Mucosa of stomach (tissue), 1 donor: ENCODE results near the gene SNX21.
"Not testable (repeated sequence)": the region's sequence is repeated elsewhere in the genome, so short reads cannot be mapped to it uniquely, and the experiment has no call there.

Experiments used
- H3K27me3 ChIP-seq: one replicate; pipeline ENCODE4 v1.7.0; 2013; ENCODE audit warnings: mild to moderate bottlenecking, low read length; ENCODE audit not compliant: control insufficient read depth, insufficient read depth
- H3K36me3 ChIP-seq: one replicate; pipeline ENCODE4 v1.7.0; 2013; ENCODE audit warnings: low read length; ENCODE audit not compliant: control insufficient read depth, insufficient read depth
- H3K4me1 ChIP-seq: one replicate; pipeline ENCODE4 v1.7.0; 2013; ENCODE audit warnings: mild to moderate bottlenecking, low read length; ENCODE audit not compliant: control insufficient read depth, insufficient read depth
- H3K4me3 ChIP-seq: one replicate; pipeline ENCODE4 v1.7.0; 2013; ENCODE audit warnings: low read length
- H3K9ac ChIP-seq: one replicate; pipeline ENCODE4 v1.7.0; 2013; ENCODE audit warnings: mild to moderate bottlenecking, low read length, moderate library complexity
- H3K9me3 ChIP-seq: one replicate; pipeline ENCODE4 v1.7.0; 2013; ENCODE audit warnings: mild to moderate bottlenecking, low read length, moderate library complexity; ENCODE audit not compliant: control insufficient read depth
- donor health status: Pancreatic carcinoma.

SNX21 gene, protein sequence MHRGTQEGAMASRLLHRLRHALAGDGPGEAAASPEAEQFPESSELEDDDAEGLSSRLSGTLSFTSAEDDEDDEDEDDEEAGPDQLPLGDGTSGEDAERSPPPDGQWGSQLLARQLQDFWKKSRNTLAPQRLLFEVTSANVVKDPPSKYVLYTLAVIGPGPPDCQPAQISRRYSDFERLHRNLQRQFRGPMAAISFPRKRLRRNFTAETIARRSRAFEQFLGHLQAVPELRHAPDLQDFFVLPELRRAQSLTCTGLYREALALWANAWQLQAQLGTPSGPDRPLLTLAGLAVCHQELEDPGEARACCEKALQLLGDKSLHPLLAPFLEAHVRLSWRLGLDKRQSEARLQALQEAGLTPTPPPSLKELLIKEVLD

DNA sequence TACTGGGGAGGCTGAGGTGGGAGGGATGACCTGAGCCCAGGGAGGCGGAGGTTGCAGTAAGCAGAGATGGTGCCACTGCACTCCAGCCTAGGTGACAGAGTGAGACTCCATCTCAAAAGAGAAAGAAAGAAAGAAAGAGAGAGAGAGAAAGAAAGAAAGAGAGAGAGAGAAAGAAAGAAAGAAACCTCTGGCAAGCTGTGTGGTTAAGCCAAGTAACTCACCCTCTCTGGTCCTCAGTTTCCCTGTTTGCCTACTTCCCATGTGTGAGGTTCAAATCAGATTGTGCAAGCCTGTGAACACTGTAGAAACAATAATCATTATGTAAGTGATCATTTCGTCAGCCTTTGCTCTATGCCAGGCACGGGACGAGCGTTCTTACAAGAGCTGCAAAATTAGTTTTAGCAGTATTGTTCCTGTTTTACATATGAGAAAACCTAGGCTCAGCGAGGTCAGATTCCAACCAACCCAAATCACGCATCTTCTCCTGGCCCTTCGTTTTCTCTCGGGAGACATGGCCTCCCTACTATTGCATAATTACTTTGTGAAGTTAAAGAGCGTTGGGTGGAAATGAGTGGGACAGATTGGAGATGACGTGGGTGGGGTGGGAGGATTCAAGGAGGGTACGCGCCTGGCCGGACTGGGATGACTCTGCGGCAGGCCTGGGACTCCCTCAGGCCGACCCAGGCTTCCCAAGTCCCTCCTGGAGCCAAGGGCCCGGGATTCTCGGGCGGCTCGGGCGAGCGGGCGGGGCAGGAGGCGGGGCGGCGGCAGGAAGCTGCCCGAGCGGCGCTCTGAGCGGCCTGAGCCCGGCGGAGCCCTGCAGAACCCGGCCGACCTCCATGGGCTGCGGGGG lies at the start of gene SNX21:
TSS of gene SNX21 (plus strand) at position 770 of the 853 bp plus-strand sequence. CDS start 121 bp downstream, outside the sequence.
- peak within 1 kb of the TSS; percentile 32 for H3K4me3 ChIP-seq
- peak within 1 kb of the TSS; percentile 79 for H3K9ac ChIP-seq
- H3K27me3 ChIP-seq: no peaks in the 10 kb centered on the region
- H3K4me1 ChIP-seq: peaks cover 24% of the 10 kb centered on the region
- no peaks in the 10 kb centered on the region for H3K36me3 ChIP-seq
- H3K9me3 ChIP-seq: no peaks in the 10 kb centered on the region

GRCh38 chr20:45788351-45788750 lies 45.2 kb upstream of the SNX21 start:
- peaks cover 18% of the 10 kb centered on the region for H3K4me1 ChIP-seq
- no peaks in the 10 kb centered on the region for H3K9me3 ChIP-seq

DNA sequence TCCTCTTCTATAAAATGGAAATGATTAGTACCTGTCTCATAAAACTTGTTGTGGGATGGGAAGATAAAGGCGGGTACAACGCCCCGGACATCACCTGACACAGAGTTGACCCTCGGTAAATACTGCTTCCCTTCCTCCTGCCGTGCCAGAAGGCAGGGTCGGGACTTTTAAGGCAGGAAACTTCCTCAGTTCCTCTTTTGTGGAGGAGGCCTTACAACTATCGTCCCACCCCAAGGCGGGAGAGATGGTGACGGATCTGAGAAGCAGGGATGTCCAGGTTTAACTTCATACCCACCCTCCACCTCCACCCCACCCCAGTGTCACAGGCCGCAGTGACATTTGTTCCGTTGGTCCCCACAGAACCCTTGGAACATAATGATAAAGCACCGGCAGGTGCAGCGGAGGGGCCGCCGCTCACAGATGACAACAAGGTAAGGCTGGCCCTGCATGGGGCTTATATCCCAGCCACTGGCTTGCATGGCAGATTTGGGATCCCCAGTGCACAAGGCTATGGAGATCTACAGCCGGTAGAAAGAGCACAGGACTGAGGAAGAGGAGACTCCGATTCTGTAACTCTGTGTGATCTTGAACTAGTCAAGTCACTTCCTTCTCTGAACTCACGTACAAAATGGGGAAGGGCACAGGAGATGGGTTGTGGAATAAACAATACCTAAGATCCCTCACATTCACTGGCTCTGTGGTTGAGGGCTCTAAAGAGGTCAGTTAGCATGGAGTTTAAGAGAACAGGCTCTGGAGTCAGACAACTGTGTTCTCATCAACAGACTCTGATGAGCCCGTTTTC lies 41.1 kb upstream of the SNX21 start:
- H3K36me3 ChIP-seq: peaks cover 3% of the 10 kb centered on the region
- H3K27me3 ChIP-seq: no peaks in the 10 kb centered on the region
- H3K9ac ChIP-seq: peak overlapping the region; percentile 98
- peak overlapping the region; percentile 95 for H3K4me3 ChIP-seq
- peaks cover 5% of the 10 kb centered on the region for H3K4me1 ChIP-seq
- H3K9me3 ChIP-seq: no peaks in the 10 kb centered on the region

More at GRCh38 chr20:45788351-45788750, 45.2 kb upstream of the SNX21 start:
- Histone ChIP-seq H3K9ac (no peak overlapping the region), H3K27me3 (no peaks in the 10 kb centered on the region), H3K36me3 (no peaks in the 10 kb centered on the region), H3K4me3 (no peak overlapping the region)

- Histone ChIP-seq H3K4me1 (peaks cover 18% of the 10 kb centered on the region), H3K9me3 (no peaks in the 10 kb centered on the region), H3K36me3 (peaks cover 3% of the 10 kb centered on the region), H3K4me3 (no peak overlapping the region), H3K9ac (no peak overlapping the region), H3K27me3 (no peaks in the 10 kb centered on the region)
These were observed 37.1 kb upstream of the SNX21 start for GRCh38 chr20:45796337-45797065.

DNA sequence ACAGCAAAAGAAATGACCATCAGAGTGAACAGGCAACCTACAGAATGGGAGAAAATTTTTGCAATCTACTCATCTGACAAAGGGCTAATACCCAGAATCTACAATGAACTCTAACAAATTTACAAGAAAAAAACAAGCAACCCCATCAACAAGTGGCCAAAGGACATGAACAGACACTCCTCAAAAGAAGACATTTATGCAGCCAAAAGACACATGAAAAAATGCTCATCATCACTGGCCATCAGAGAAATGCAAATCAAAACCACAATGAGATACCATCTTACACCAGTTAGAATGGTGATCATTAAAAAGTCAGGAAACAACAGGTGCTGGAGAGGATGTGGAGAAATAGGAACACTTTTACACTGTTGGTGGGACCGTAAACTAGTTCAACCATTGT lies 36.1 kb upstream of the SNX21 start:
- peaks cover 18% of the 10 kb centered on the region for H3K4me1 ChIP-seq
- H3K9ac ChIP-seq, H3K36me3 ChIP-seq, H3K9me3 ChIP-seq, H3K27me3 ChIP-seq, H3K4me3 ChIP-seq: not testable (repeated sequence)

DNA sequence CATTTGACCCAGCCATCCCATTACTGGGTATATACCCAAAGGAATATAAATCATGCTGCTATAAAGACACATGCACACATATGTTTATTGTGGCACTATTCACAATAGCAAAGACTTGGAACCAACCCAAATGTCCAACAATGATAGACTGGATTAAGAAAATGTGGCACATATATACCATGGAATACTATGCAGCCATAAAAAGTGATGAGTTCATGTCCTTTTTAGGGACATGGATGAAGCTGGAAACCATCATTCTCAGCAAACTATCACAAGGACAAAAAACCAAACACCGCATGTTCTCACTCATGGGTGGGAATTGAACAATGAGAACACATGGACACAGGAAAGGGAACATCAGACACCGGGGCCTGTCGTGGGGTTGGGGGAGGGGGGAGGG lies 35.6 kb upstream of the SNX21 start:
- not testable (repeated sequence) for H3K4me3 ChIP-seq, H3K36me3 ChIP-seq, H3K27me3 ChIP-seq, H3K9ac ChIP-seq, H3K9me3 ChIP-seq
- H3K4me1 ChIP-seq: peaks cover 14% of the 10 kb centered on the region

GRCh38 chr20:45798935-45799642 lies 34.5 kb upstream of the SNX21 start:
- peaks cover 13% of the 10 kb centered on the region for H3K4me1 ChIP-seq
- peaks cover 16% of the 10 kb centered on the region for H3K36me3 ChIP-seq
- no peak overlapping the region for H3K4me3 ChIP-seq
- no peak overlapping the region for H3K9ac ChIP-seq
- no peaks in the 10 kb centered on the region for H3K27me3 ChIP-seq
- no peaks in the 10 kb centered on the region for H3K9me3 ChIP-seq

DNA sequence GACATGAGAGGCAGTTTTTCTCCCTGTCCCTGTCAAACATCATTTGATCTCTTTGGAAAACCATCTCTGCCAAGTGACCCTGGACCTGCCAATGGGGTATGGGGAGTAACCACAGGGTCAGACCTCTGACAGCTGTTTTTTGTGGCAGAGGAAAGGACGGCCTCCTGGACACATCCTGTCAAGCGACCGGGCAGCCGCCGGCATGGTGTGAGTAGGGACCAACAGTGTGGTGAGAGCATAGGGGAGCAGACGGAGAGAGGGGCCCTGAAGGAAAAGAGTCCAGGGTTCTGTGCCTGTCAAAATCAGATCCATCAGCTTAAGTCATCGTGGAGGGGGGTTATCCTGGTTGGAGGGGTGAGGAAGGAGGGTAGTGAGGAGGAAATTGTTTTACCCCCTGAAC lies 31.7 kb upstream of the SNX21 start:
- Histone ChIP-seq H3K36me3 (peaks cover 22% of the 10 kb centered on the region), H3K9me3 (no peaks in the 10 kb centered on the region), H3K27me3 (no peaks in the 10 kb centered on the region), H3K4me1 (peaks cover 13% of the 10 kb centered on the region), H3K4me3 (no peak overlapping the region), H3K9ac (no peak overlapping the region)

DNA sequence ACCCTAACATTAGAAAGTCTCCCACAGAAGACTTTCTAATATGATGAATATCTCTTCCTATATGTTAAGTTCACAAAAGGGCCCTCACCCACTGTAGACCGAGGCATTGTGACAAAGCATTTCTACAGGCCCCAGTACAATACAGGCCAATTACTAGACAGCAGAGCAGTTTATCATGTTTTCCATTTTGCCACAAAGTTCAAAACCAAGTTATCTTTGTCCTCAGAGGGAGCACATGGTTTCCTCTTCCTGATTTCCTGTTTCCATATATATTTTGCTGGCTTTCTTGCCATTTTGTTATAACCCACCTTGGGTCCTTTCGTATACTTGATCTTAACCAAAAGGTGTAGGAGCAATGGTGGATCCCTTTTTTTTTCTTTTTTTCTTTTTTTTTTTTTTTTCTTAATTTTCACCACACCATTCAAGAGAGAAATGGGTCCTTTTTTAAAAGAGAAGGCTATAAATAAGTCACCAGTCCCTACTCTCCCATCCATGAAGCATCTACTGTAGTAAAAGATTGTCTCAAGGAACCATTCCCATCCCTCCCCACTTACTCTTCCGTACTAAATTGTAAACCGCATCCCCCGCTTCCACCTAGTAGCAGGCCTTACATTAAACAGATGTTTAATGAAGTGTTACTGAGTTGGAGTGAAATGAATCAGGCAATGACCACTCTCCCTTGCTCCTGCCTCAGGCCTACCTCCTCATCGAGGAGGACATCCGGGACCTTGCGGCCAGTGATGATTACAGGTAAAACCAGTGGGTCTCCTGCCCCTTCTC lies 23.2 kb upstream of the SNX21 start:
- H3K36me3 ChIP-seq: peaks cover 6% of the 10 kb centered on the region
- no peaks in the 10 kb centered on the region for H3K9me3 ChIP-seq

DNA sequence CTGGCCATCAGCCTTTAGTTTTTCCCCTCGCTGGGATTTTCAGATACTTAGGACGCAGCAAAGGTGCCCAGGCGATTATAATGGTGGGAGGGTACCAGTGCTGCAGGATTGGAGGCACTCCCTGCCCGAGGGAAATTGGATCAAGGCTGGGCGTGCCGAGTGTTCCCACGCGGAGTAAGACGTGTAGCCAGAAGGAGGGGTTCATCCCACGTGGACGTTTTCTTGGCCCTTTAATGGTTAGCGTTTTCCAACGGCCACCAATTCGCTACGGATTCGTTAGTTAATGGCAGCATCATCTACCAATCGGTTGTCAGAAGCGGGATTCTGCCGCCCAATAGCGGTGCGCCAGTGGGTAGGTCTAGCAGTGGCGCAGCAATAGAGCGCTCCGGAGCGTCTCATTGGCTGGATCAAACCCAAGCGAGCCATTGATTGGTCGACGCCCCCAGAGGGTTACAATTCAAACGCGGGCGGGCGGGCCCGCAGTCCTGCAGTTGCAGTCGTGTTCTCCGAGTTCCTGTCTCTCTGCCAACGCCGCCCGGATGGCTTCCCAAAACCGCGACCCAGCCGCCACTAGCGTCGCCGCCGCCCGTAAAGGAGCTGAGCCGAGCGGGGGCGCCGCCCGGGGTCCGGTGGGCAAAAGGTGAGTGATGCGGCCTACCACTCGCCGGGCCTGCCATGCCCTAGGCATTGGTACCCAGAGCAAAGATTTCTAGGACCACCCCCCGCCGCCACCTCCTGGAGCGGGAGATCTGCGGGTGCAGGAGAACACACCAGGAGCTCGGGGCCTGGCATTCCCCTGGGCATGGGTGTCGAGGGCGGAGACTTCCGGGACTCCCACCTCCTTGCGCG lies 21.2 kb upstream of the SNX21 start, which contains the start of gene UBE2C:
TSS of gene UBE2C (plus strand) at position 488 of the 849 bp plus-strand sequence. CDS start at position 540, 52 bp downstream.
- H3K4me1 ChIP-seq: peaks cover 7% of the 10 kb centered on the region
- peak within 1 kb of the TSS; percentile 50 for H3K9ac ChIP-seq
- H3K9me3 ChIP-seq: no peaks in the 10 kb centered on the region

More for the DNA sequence above, 23.2 kb upstream of the SNX21 start:
- Histone ChIP-seq H3K4me1 (peaks cover 7% of the 10 kb centered on the region), H3K27me3 (no peaks in the 10 kb centered on the region), H3K9ac (no peak overlapping the region), H3K4me3 (no peak overlapping the region)

More for the DNA sequence above, 21.2 kb upstream of the SNX21 start, which contains the start of gene UBE2C:
- Histone ChIP-seq H3K36me3 (peaks cover 6% of the 10 kb centered on the region), H3K27me3 (no peaks in the 10 kb centered on the region), H3K4me3 (peak within 1 kb of the TSS; percentile 27)
